ENCODE results near the gene LSAMP.

GRCh38 chr3:116350119-116350733 lies 95.1 kb downstream of the LSAMP start:
- TF ChIP-seq, protein P1, sequence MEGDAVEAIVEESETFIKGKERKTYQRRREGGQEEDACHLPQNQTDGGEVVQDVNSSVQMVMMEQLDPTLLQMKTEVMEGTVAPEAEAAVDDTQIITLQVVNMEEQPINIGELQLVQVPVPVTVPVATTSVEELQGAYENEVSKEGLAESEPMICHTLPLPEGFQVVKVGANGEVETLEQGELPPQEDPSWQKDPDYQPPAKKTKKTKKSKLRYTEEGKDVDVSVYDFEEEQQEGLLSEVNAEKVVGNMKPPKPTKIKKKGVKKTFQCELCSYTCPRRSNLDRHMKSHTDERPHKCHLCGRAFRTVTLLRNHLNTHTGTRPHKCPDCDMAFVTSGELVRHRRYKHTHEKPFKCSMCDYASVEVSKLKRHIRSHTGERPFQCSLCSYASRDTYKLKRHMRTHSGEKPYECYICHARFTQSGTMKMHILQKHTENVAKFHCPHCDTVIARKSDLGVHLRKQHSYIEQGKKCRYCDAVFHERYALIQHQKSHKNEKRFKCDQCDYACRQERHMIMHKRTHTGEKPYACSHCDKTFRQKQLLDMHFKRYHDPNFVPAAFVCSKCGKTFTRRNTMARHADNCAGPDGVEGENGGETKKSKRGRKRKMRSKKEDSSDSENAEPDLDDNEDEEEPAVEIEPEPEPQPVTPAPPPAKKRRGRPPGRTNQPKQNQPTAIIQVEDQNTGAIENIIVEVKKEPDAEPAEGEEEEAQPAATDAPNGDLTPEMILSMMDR (IDR thresholded peaks at IDR 0.05; ENCODE audit: control extremely low read depth in 1 of 3, insufficient read depth in 1 of 3, low read depth in 1 of 3, low read length in 3 of 3): no peak
- no peak for TF ChIP-seq GABPA (IDR thresholded peaks at IDR 0.05; ENCODE audit: borderline replicate concordance, insufficient read depth, low read length)
- TF ChIP-seq EZH2 (IDR thresholded peaks at IDR 0.05; ENCODE audit: low read depth, low read length, severe bottlenecking): no peak
- TF ChIP-seq SUZ12 (IDR thresholded peaks at IDR 0.05; ENCODE audit: low read length): no peak
- TF ChIP-seq POLR2A (IDR thresholded peaks at IDR 0.05; ENCODE audit: control extremely low read depth in 1 of 2, low read depth in 2 of 2, low read length in 2 of 2): no peak
- TF ChIP-seq KDM1A (IDR thresholded peaks at IDR 0.05; ENCODE audit: borderline replicate concordance, low read length): no peak
- no peak for TF ChIP-seq TAF1 (IDR thresholded peaks at IDR 0.05; ENCODE audit: low read depth, low read length)
- no peak for TF ChIP-seq FOSL1 (IDR thresholded peaks at IDR 0.05; ENCODE audit: insufficient read depth, low read depth, low read length)
- no peak for TF ChIP-seq RAD21 (IDR thresholded peaks at IDR 0.05 in 1 of 2, conservative IDR thresholded peaks at IDR 0.05 in 1 of 2; ENCODE audit: low read depth in 2 of 2, low read length in 2 of 2)
- no peak for TF ChIP-seq TEAD4 (IDR thresholded peaks at IDR 0.05; ENCODE audit: low read depth, low read length)
- no peak for TF ChIP-seq SRF (IDR thresholded peaks at IDR 0.05; ENCODE audit: low read depth, low read length)
- no peak for TF ChIP-seq CREB1 (IDR thresholded peaks at IDR 0.05)
- TF ChIP-seq JUN (IDR thresholded peaks at IDR 0.05; ENCODE audit: low read depth, low read length): no peak

Data from H1 (cell line).